ENCODE results near the gene SMAD7.

The SMAD7 gene

GRCh38 chr18:48931680-48932461 lies 18.9 kb downstream of the SMAD7 start:
- TF ChIP-seq CTCF (conservative IDR thresholded peaks at IDR 0.05) = no peak
- H3K27ac ChIP-seq = peak overlapping the region; percentile 77

- peak overlapping the region; percentile 77 for H3K27ac ChIP-seq
- TF ChIP-seq CTCF (conservative IDR thresholded peaks at IDR 0.05) = no peak
Observed at GRCh38 chr18:48930926-48931325, 19.8 kb downstream of the SMAD7 start.

- TF ChIP-seq CTCF (conservative IDR thresholded peaks at IDR 0.05) = no peak
- peak overlapping the region; percentile 77 for H3K27ac ChIP-seq
Observed at GRCh38 chr18:48929941-48930713, 20.6 kb downstream of the SMAD7 start.

GRCh38 chr18:48929212-48929612 lies 21.6 kb downstream of the SMAD7 start:
- TF ChIP-seq CTCF (conservative IDR thresholded peaks at IDR 0.05) = no peak
- peak overlapping the region; percentile 77 for H3K27ac ChIP-seq

- no peak for TF ChIP-seq CTCF (conservative IDR thresholded peaks at IDR 0.05)
- H3K27ac ChIP-seq = peak overlapping the region; percentile 77
Observed at GRCh38 chr18:48928787-48929186, 22.0 kb downstream of the SMAD7 start.

- TF ChIP-seq CTCF (conservative IDR thresholded peaks at IDR 0.05) = no peak
- peak overlapping the region; percentile 77; the same call in 1 of the 2 replicates for H3K27ac ChIP-seq
Observed at GRCh38 chr18:48927286-48928080, 23.3 kb downstream of the SMAD7 start.

GRCh38 chr18:48926420-48926857 lies 24.3 kb downstream of the SMAD7 start:
- no peak overlapping the region; the same call in 1 of the 2 replicates for H3K27ac ChIP-seq
- TF ChIP-seq CTCF (conservative IDR thresholded peaks at IDR 0.05) = no peak

All from VCaP (cell line).